GM08714 (cell line): ENCODE data around the gene SPPL2B.

ENCODE experiments used
- H3K4me3 ChIP-seq: fragments of 200-500 bp; sonication (Bioruptor generic); 2 replicates; pipeline ENCODE4 v1.5.1; 2014; ENCODE audit warnings: mild to moderate bottlenecking, low read length, inconsistent platforms
- ZNF274 ChIP-seq: IDR thresholded peaks from 2 replicates; pipeline ENCODE4 v1.6.1; 2012; ENCODE audit warnings: mild to moderate bottlenecking, low read depth, low read length

SPPL2B gene

GRCh38 chr19:2289714-2290435 lies 38.6 kb upstream of the SPPL2B start:
- peak overlapping the region; percentile 62; the same call in 1 of the 2 replicates for H3K4me3 ChIP-seq
- no peak for TF ChIP-seq ZNF274

GRCh38 chr19:2290441-2291184 lies 37.9 kb upstream of the SPPL2B start:
- TF ChIP-seq ZNF274: no peak
- peak overlapping the region; percentile 62; the same call in 1 of the 2 replicates for H3K4me3 ChIP-seq

- peak overlapping the region; percentile 62; the same call in 1 of the 2 replicates for H3K4me3 ChIP-seq
These were observed 37.2 kb upstream of the SPPL2B start for GRCh38 chr19:2291185-2291751.

GRCh38 chr19:2294687-2295335 lies 33.7 kb upstream of the SPPL2B start:
- no peak overlapping the region for H3K4me3 ChIP-seq
- TF ChIP-seq ZNF274: no peak

More at GRCh38 chr19:2291185-2291751, 37.2 kb upstream of the SPPL2B start:
- no peak for TF ChIP-seq ZNF274

- H3K4me3 ChIP-seq: no peak overlapping the region
- no peak for TF ChIP-seq ZNF274
These were observed 32.3 kb upstream of the SPPL2B start for GRCh38 chr19:2296141-2296540.

- no peak overlapping the region for H3K4me3 ChIP-seq
- no peak for TF ChIP-seq ZNF274
These were observed 28.0 kb upstream of the SPPL2B start for GRCh38 chr19:2300533-2300932.

GRCh38 chr19:2302319-2303210 lies 25.9 kb upstream of the SPPL2B start:
- no peak for TF ChIP-seq ZNF274
- H3K4me3 ChIP-seq: no peak overlapping the region

GRCh38 chr19:2303211-2303798 lies 25.2 kb upstream of the SPPL2B start:
- no peak overlapping the region for H3K4me3 ChIP-seq
- no peak for TF ChIP-seq ZNF274

- no peak for TF ChIP-seq ZNF274
- no peak overlapping the region for H3K4me3 ChIP-seq
These were observed 22.8 kb upstream of the SPPL2B start for GRCh38 chr19:2305452-2306280.

GRCh38 chr19:2306281-2306806 lies 22.1 kb upstream of the SPPL2B start:
- no peak for TF ChIP-seq ZNF274
- no peak overlapping the region for H3K4me3 ChIP-seq

- H3K4me3 ChIP-seq: no peak overlapping the region
- TF ChIP-seq ZNF274: no peak
These were observed 21.5 kb upstream of the SPPL2B start for GRCh38 chr19:2306971-2307370.

- TF ChIP-seq ZNF274: no peak
- no peak overlapping the region for H3K4me3 ChIP-seq
These were observed 20.9 kb upstream of the SPPL2B start for GRCh38 chr19:2307518-2308012.
